Liver (tissue), 9 donors: Measurements from ENCODE around the gene MICAL3. TPM values are rescaled to one million over a fixed set of nuclear protein-coding genes. Genes with fewer than 3 reads are reported as not detected.

Source experiments
- DNase-seq: peaks from one replicate; pipeline ENCODE4 v3.0.0-alpha.2; 2017; ENCODE audit warnings: low spot score
- H3K27ac ChIP-seq, 2 donors: one replicate each; pipeline ENCODE4 v1.7.0; 2013; ENCODE audit warnings: inconsistent platforms in 2 of 2, low read length in 2 of 2, control low read depth in 1 of 2, low read depth in 1 of 2, mild to moderate bottlenecking in 1 of 2
- H3K27me3 ChIP-seq, 4 donors: one replicate each; pipeline versions ENCODE4 v1.6.1 to v1.7.0; 2013; ENCODE audit warnings: low read length in 3 of 4, inconsistent platforms in 1 of 4, mild to moderate bottlenecking in 1 of 4, moderate library complexity in 1 of 4; ENCODE audit not compliant: control insufficient read depth in 4 of 4, insufficient read depth in 4 of 4
- H3K36me3 ChIP-seq, 4 donors: one replicate each; pipeline versions ENCODE4 v1.6.1 to v1.7.0; 2013; ENCODE audit warnings: low read length in 3 of 4, mild to moderate bottlenecking in 3 of 4, low read depth in 1 of 4, moderate library complexity in 1 of 4; ENCODE audit not compliant: control insufficient read depth in 4 of 4, insufficient read depth in 3 of 4
- H3K4me1 ChIP-seq, 4 donors: one replicate each; pipeline versions ENCODE4 v1.6.1 to v1.7.0; 2013; ENCODE audit warnings: low read length in 3 of 4, mild to moderate bottlenecking in 3 of 4, moderate library complexity in 1 of 4; ENCODE audit not compliant: control insufficient read depth in 4 of 4, insufficient read depth in 4 of 4
- H3K4me3 ChIP-seq, 3 donors: one replicate each; pipeline versions ENCODE4 v1.6.1 to v1.7.0; 2013; ENCODE audit warnings: low read length in 3 of 3, control low read depth in 1 of 3, low read depth in 1 of 3, mild to moderate bottlenecking in 1 of 3
- H3K9ac ChIP-seq, 2 donors: one replicate each; pipeline ENCODE4 v1.7.0; 2013; ENCODE audit warnings: low read length in 2 of 2, mild to moderate bottlenecking in 2 of 2, moderate library complexity in 2 of 2, control low read depth in 1 of 2, low read depth in 1 of 2
- H3K9me3 ChIP-seq, 4 donors: one replicate each; pipeline versions ENCODE4 v1.6.1 to v1.7.0; 2013; ENCODE audit warnings: low read length in 3 of 4; ENCODE audit not compliant: control insufficient read depth in 4 of 4
- ATF3 ChIP-seq: IDR thresholded peaks from 2 replicates; pipeline ENCODE4 v1.6.1; 2016; ENCODE audit warnings: antibody characterized with exemption
- CTCF ChIP-seq: fragments of 150-350 bp; IDR thresholded peaks from 2 replicates; pipeline ENCODE4 v1.5.1; 2017; ENCODE audit warnings: improper control_type of control experiment, low read depth, low read length; ENCODE audit not compliant: missing input control
- EGR1 ChIP-seq, 2 donors: IDR thresholded peaks; 2 replicates each; pipeline ENCODE4 v1.6.1; 2016 to 2018; ENCODE audit warnings: antibody characterized with exemption in 2 of 2, low read depth in 2 of 2
- FOXA1 ChIP-seq: IDR thresholded peaks from 2 replicates; pipeline ENCODE4 v1.6.1; 2016; ENCODE audit warnings: antibody characterized with exemption
- GABPA ChIP-seq, 2 donors: IDR thresholded peaks in 1 of 2; conservative IDR thresholded peaks in 1 of 2; 2 replicates each; pipeline ENCODE4 v1.6.1; 2016; ENCODE audit warnings: antibody characterized with exemption in 2 of 2, mild to moderate bottlenecking in 1 of 2, moderate library complexity in 1 of 2
- HNF4A ChIP-seq, 2 donors: conservative IDR thresholded peaks; 2 replicates each; pipeline ENCODE4 v1.6.1; 2016; ENCODE audit warnings: antibody characterized with exemption in 2 of 2, mild to moderate bottlenecking in 2 of 2
- NR2F2 ChIP-seq: IDR thresholded peaks from 2 replicates; pipeline ENCODE4 v1.6.1; 2016; ENCODE audit warnings: antibody characterized with exemption
- RAD21 ChIP-seq, 2 donors: IDR thresholded peaks; 2 replicates each; pipeline ENCODE4 v1.6.1; 2016; ENCODE audit warnings: antibody characterized with exemption in 2 of 2, mild to moderate bottlenecking in 2 of 2
- REST ChIP-seq: IDR thresholded peaks from 2 replicates; pipeline ENCODE4 v1.6.1; 2016; ENCODE audit warnings: antibody characterized with exemption, mild to moderate bottlenecking
- RXRA ChIP-seq, 2 donors: IDR thresholded peaks; 2 replicates each; pipeline ENCODE4 v1.6.1; 2017 to 2018; ENCODE audit warnings: antibody characterized with exemption in 2 of 2, mild to moderate bottlenecking in 1 of 2
- TAF1 ChIP-seq: conservative IDR thresholded peaks from 2 replicates; pipeline ENCODE4 v1.6.1; 2016; ENCODE audit warnings: antibody characterized with exemption, mild to moderate bottlenecking
- YY1 ChIP-seq: IDR thresholded peaks from 2 replicates; pipeline ENCODE4 v1.6.1; 2016; ENCODE audit warnings: antibody characterized with exemption, mild to moderate bottlenecking
- ZBTB33 ChIP-seq: IDR thresholded peaks from 2 replicates; pipeline ENCODE4 v1.6.1; 2016; ENCODE audit warnings: antibody characterized with exemption
- WGBS: extraction: QIAGEN DNeasy Blood & Tissue Kit; methylation state at CpG from one replicate; pipeline ENCODE4 v1.1.7; 2013; 5-methylcytosine and 5-hydroxymethylcytosine counted together
- polyA plus RNA-seq, 2 donors: library from polyadenylated mRNA; stranded (reverse) in 1 of 2; unstranded in 1 of 2; fragments of 200-250 nt in 1 of 2; fragments of >200 nt in 1 of 2; fragmentation: Nextera tagmentation in 1 of 2; extraction: Ambion mirVana in 1 of 2; gene quantifications; one replicate each; pipeline versions ENCODE4 v1.2.1 to v1.2.3, GENCODE V29; 2013 to 2015
- total RNA-seq, 2 donors: library from RNA; depleted of rRNA; stranded (reverse); fragments of >200 nt; gene quantifications; one replicate each; pipeline ENCODE4 v1.2.3, GENCODE V29; 2014
- donor health status: healthy.
- donor health status: healthy.
- donor health status: healthy.
- donor health status: healthy.
- donor health status: healthy.

Gene MICAL3
- total and polyA plus RNA-seq, 4 donors, result 6.4 to 38.4 (median 23.4) TPM

- Histone ChIP-seq H3K27me3 (no peaks in the 10 kb centered on the region), H3K27ac (no peak overlapping the region), H3K4me1 (peaks cover 15 to 39% (median 24%) of the 10 kb centered on the region in 4 donors), H3K36me3 (no peaks in the 10 kb centered on the region), H3K4me3 (no peak overlapping the region), H3K9me3 (no peaks in the 10 kb centered on the region), H3K9ac (no peak overlapping the region)
- WGBS, result 85% methylated on average over 14 of the region's 14 CpGs
- DNase-seq, result no peak
- TF ChIP-seq FOXA1 (no peak), HNF4A (conservative IDR thresholded peaks at IDR 0.05) (peak in 1 of 2 donors; percentile 47)
These were observed 74.5 kb downstream of the MICAL3 start for GRCh38 chr22:17949642-17950473.

GRCh38 chr22:17948101-17948500, 76.3 kb downstream of the MICAL3 start:
- no peaks in the 10 kb centered on the region for H3K36me3 ChIP-seq
- H3K4me1 ChIP-seq, result peaks cover 7 to 23% (median 12%) of the 10 kb centered on the region in 4 donors
- TF ChIP-seq NR2F2 (no peak), REST (no peak), EGR1 (IDR thresholded peaks at IDR 0.05; ENCODE audit: low read depth in 2 of 2) (no peak), CTCF (no peak), TAF1 (no peak), YY1 (no peak), ATF3 (no peak), RXRA (IDR thresholded peaks at IDR 0.05) (no peak), RAD21 (IDR thresholded peaks at IDR 0.05) (no peak), GABPA (IDR thresholded peaks at IDR 0.05 in 1 of 2, conservative IDR thresholded peaks at IDR 0.05 in 1 of 2) (no peak), ZBTB33 (no peak)
- H3K27ac ChIP-seq, result no peak overlapping the region
- no peak overlapping the region for H3K9ac ChIP-seq
- DNase-seq, result no peak
- H3K27me3 ChIP-seq, result no peaks in the 10 kb centered on the region
- H3K9me3 ChIP-seq, result no peaks in the 10 kb centered on the region
- no peak overlapping the region for H3K4me3 ChIP-seq
- WGBS, result 96% methylated on average over 9 of the region's 9 CpGs
